ENCODE data around the gene CAPN1. TPM values are rescaled to one million over a fixed set of nuclear protein-coding genes. Genes with fewer than 3 reads are reported as not detected.

The CAPN1 gene
- polyA plus RNA-seq, 4 donors, result 107 to 218 (median 205) TPM

DNA sequence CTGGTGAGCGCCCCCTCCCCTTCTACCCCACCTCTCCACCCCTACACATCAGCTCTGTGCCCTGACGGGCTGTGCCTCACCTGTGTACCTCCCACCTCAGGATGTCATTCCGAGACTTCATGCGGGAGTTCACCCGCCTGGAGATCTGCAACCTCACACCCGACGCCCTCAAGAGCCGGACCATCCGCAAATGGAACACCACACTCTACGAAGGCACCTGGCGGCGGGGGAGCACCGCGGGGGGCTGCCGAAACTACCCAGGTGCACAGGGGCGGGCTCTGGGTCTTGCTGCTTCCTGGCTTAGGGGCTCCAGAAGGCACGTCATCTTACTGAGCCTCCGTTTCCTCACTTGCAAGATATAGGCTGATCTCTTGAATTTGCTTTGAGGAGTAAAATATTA lies 6.8 kb downstream of the CAPN1 start:
- Histone ChIP-seq H3K27me3 (ENCODE audit: control insufficient read depth in 3 of 3, insufficient read depth in 3 of 3, low read length in 3 of 3) (no peaks in the 10 kb centered on the region), H3K4me3 (ENCODE audit: low read depth in 1 of 3, low read length in 3 of 3) (no peak overlapping the region), H3K36me3 (ENCODE audit: control insufficient read depth in 3 of 3, insufficient read depth in 2 of 3, low read depth in 1 of 3, low read length in 3 of 3) (peaks cover 13 to 82% (median 19%) of the 10 kb centered on the region in 3 donors), H3K4me1 (ENCODE audit: control insufficient read depth in 3 of 3, insufficient read depth in 2 of 3, low read depth in 1 of 3, low read length in 2 of 3) (peaks cover 0 to 7% (median 0%) of the 10 kb centered on the region in 3 donors), H3K27ac (ENCODE audit: low read depth in 1 of 3, low read length in 2 of 3) (no peak overlapping the region), H3K9me3 (ENCODE audit: control insufficient read depth in 2 of 2, insufficient read depth in 1 of 2, low read depth in 1 of 2, low read length in 1 of 2) (no peaks in the 10 kb centered on the region)
- 95 to 97% (median 97%) methylated on average over 18 of the region's 18 CpGs for WGBS, 3 donors
- FAIRE-seq (no peak), DNase-seq (no peak)

DNA sequence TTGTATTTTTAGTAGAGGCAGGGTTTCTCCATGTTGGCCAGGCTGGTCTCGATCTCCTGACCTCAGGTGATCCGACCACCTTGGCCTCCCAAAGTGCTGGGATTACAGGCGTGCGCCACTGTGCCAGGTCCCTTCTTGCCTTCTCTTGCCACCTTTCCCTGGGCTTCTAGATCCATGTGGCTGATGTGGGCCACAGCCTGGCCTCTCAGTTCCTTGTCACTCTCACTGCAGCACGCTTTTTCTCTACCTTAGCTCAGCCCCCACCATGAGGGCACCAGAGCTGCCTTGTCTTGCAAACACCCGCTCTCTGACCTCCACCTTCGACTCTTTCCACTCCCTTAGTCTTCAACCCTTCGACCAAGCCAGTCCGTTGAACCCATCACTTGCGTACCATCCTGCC lies 7.5 kb downstream of the CAPN1 start:
- H3K9me3 ChIP-seq (ENCODE audit: control insufficient read depth in 2 of 2, insufficient read depth in 1 of 2, low read depth in 1 of 2, low read length in 1 of 2), result no peaks in the 10 kb centered on the region
- DNase-seq (no peak), FAIRE-seq (no peak)
- peaks cover 13 to 82% (median 19%) of the 10 kb centered on the region in 3 donors for H3K36me3 ChIP-seq (ENCODE audit: control insufficient read depth in 3 of 3, insufficient read depth in 2 of 3, low read depth in 1 of 3, low read length in 3 of 3)
- H3K27me3 ChIP-seq (ENCODE audit: control insufficient read depth in 3 of 3, insufficient read depth in 3 of 3, low read length in 3 of 3), result no peaks in the 10 kb centered on the region
- H3K4me3 ChIP-seq (ENCODE audit: low read depth in 1 of 3, low read length in 3 of 3), result no peak overlapping the region
- H3K4me1 ChIP-seq (ENCODE audit: control insufficient read depth in 3 of 3, insufficient read depth in 2 of 3, low read depth in 1 of 3, low read length in 2 of 3), result peaks cover 0 to under 1% (median 0%) of the 10 kb centered on the region in 3 donors
- 82 to 83% (median 83%) methylated on average over 10 of the region's 10 CpGs for WGBS, 3 donors
- no peak overlapping the region for H3K27ac ChIP-seq (ENCODE audit: low read depth in 1 of 3, low read length in 2 of 3)

GRCh38 chr11:65194564-65194963 lies 12.8 kb downstream of the CAPN1 start:
- FAIRE-seq (no peak), DNase-seq (no peak)
- H3K4me1 ChIP-seq (ENCODE audit: control insufficient read depth in 3 of 3, insufficient read depth in 2 of 3, low read depth in 1 of 3, low read length in 2 of 3), result no peaks in the 10 kb centered on the region
- H3K36me3 ChIP-seq (ENCODE audit: control insufficient read depth in 3 of 3, insufficient read depth in 2 of 3, low read depth in 1 of 3, low read length in 3 of 3), result peaks cover 10 to 52% (median 11%) of the 10 kb centered on the region in 3 donors
- no peaks in the 10 kb centered on the region for H3K27me3 ChIP-seq (ENCODE audit: control insufficient read depth in 3 of 3, insufficient read depth in 3 of 3, low read length in 3 of 3)
- WGBS, 3 donors, result 96 to 98% (median 97%) methylated on average over 2 of the region's 2 CpGs
- H3K9me3 ChIP-seq (ENCODE audit: control insufficient read depth in 2 of 2, insufficient read depth in 1 of 2, low read depth in 1 of 2, low read length in 1 of 2), result no peaks in the 10 kb centered on the region
- no peak overlapping the region for H3K27ac ChIP-seq (ENCODE audit: low read depth in 1 of 3, low read length in 2 of 3)
- no peak overlapping the region for H3K4me3 ChIP-seq (ENCODE audit: low read depth in 1 of 3, low read length in 3 of 3)

DNA sequence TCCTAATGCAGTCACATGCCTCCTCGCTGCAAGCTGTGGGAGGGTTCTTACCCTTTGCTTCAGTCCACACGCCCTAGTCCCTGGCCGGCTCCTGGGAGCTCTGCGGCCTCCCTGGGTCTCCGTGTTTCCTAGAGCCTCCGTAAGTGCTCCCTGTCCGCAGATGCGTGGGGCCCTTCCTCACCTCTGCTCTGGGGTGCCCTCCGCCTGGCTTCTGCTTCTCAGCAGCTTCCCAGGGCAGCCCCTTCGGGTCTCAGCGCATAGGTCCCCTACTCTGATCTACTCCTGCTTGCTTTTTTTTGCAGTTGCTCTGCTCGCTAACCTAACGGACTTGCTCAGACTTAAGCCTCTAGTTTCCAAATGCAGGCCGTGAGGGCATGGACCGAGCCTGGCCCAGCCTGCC lies 22.4 kb downstream of the CAPN1 start:
- Histone ChIP-seq H3K27ac (ENCODE audit: low read depth in 1 of 3, low read length in 2 of 3) (no peak overlapping the region), H3K4me3 (ENCODE audit: low read depth in 1 of 3, low read length in 3 of 3) (no peak overlapping the region), H3K9me3 (ENCODE audit: control insufficient read depth in 2 of 2, insufficient read depth in 1 of 2, low read depth in 1 of 2, low read length in 1 of 2) (no peaks in the 10 kb centered on the region), H3K36me3 (ENCODE audit: control insufficient read depth in 3 of 3, insufficient read depth in 2 of 3, low read depth in 1 of 3, low read length in 3 of 3) (peaks cover 10 to 85% (median 16%) of the 10 kb centered on the region in 3 donors), H3K27me3 (ENCODE audit: control insufficient read depth in 3 of 3, insufficient read depth in 3 of 3, low read length in 3 of 3) (no peaks in the 10 kb centered on the region), H3K4me1 (ENCODE audit: control insufficient read depth in 3 of 3, insufficient read depth in 2 of 3, low read depth in 1 of 3, low read length in 2 of 3) (peaks cover 0 to 5% (median 0%) of the 10 kb centered on the region in 3 donors)
- WGBS, 3 donors, result 94 to 98% (median 95%) methylated on average over 15 of the region's 15 CpGs
- DNase-seq (no peak), FAIRE-seq (no peak)

GRCh38 chr11:65204646-65205601 lies 23.2 kb downstream of the CAPN1 start:
- DNase-seq, result peak; percentile 28 to 63
- Histone ChIP-seq H3K4me1 (ENCODE audit: control insufficient read depth in 3 of 3, insufficient read depth in 2 of 3, low read depth in 1 of 3, low read length in 2 of 3) (peaks cover 0 to 12% (median 5%) of the 10 kb centered on the region in 3 donors), H3K4me3 (ENCODE audit: low read depth in 1 of 3, low read length in 3 of 3) (no peak overlapping the region), H3K9me3 (ENCODE audit: control insufficient read depth in 2 of 2, insufficient read depth in 1 of 2, low read depth in 1 of 2, low read length in 1 of 2) (no peaks in the 10 kb centered on the region), H3K27ac (ENCODE audit: low read depth in 1 of 3, low read length in 2 of 3) (no peak overlapping the region), H3K27me3 (ENCODE audit: control insufficient read depth in 3 of 3, insufficient read depth in 3 of 3, low read length in 3 of 3) (no peaks in the 10 kb centered on the region), H3K36me3 (ENCODE audit: control insufficient read depth in 3 of 3, insufficient read depth in 2 of 3, low read depth in 1 of 3, low read length in 3 of 3) (peaks cover 12 to 91% (median 18%) of the 10 kb centered on the region in 3 donors)
- no peak for FAIRE-seq
- 63 to 74% (median 71%) methylated on average over 37 to 38 of the region's 38 CpGs for WGBS, 3 donors

DNA sequence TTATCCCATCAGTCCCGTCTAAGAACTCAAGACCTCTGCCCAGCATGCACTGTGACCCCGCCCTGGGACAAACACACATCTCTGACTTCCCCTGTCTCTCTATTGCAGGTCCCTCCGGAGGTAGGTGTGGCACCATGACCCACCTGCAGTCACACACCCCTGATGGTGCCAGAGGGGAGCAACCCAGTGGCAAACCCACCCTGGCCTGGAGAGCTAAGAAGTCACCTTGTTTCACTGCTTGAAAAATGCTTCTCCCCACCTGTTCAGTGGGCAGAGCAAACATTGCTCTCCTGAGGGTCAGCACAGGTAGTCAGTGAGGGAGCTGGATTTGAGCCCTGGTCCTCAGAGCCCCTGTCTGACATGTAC lies 23.9 kb downstream of the CAPN1 start:
- H3K36me3 ChIP-seq (ENCODE audit: control insufficient read depth in 3 of 3, insufficient read depth in 2 of 3, low read depth in 1 of 3, low read length in 3 of 3), result peaks cover 18 to 91% (median 21%) of the 10 kb centered on the region in 3 donors
- WGBS, 3 donors, result 61 to 74% (median 72%) methylated on average over 3 of the region's 3 CpGs
- no peak for DNase-seq
- peaks cover 2 to 19% (median 5%) of the 10 kb centered on the region in 3 donors for H3K4me1 ChIP-seq (ENCODE audit: control insufficient read depth in 3 of 3, insufficient read depth in 2 of 3, low read depth in 1 of 3, low read length in 2 of 3)
- no peak overlapping the region for H3K4me3 ChIP-seq (ENCODE audit: low read depth in 1 of 3, low read length in 3 of 3)
- H3K27ac ChIP-seq (ENCODE audit: low read depth in 1 of 3, low read length in 2 of 3), result no peak overlapping the region
- no peak for FAIRE-seq
- H3K27me3 ChIP-seq (ENCODE audit: control insufficient read depth in 3 of 3, insufficient read depth in 3 of 3, low read length in 3 of 3), result no peaks in the 10 kb centered on the region
- no peaks in the 10 kb centered on the region for H3K9me3 ChIP-seq (ENCODE audit: control insufficient read depth in 2 of 2, insufficient read depth in 1 of 2, low read depth in 1 of 2, low read length in 1 of 2)

DNA sequence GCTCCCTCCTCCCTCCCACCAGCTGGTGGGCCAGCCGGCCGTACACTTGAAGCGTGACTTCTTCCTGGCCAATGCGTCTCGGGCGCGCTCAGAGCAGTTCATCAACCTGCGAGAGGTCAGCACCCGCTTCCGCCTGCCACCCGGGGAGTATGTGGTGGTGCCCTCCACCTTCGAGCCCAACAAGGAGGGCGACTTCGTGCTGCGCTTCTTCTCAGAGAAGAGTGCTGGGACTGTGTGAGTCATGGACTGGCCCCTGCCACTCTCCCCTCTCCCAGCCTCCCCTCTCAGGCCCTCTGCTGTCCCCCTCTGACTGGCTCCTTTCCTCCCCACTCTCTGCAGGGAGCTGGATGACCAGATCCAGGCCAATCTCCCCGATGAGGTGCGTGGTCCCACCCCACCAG lies 24.7 kb downstream of the CAPN1 start:
- Histone ChIP-seq H3K27me3 (ENCODE audit: control insufficient read depth in 3 of 3, insufficient read depth in 3 of 3, low read length in 3 of 3) (no peaks in the 10 kb centered on the region), H3K4me3 (ENCODE audit: low read depth in 1 of 3, low read length in 3 of 3) (no peak overlapping the region), H3K4me1 (ENCODE audit: control insufficient read depth in 3 of 3, insufficient read depth in 2 of 3, low read depth in 1 of 3, low read length in 2 of 3) (peaks cover 2 to 28% (median 5%) of the 10 kb centered on the region in 3 donors), H3K9me3 (ENCODE audit: control insufficient read depth in 2 of 2, insufficient read depth in 1 of 2, low read depth in 1 of 2, low read length in 1 of 2) (no peaks in the 10 kb centered on the region), H3K36me3 (ENCODE audit: control insufficient read depth in 3 of 3, insufficient read depth in 2 of 3, low read depth in 1 of 3, low read length in 3 of 3) (peaks cover 19 to 94% (median 25%) of the 10 kb centered on the region in 3 donors), H3K27ac (ENCODE audit: low read depth in 1 of 3, low read length in 2 of 3) (no peak overlapping the region)
- WGBS, 3 donors, result 90 to 95% (median 93%) methylated on average over 17 of the region's 17 CpGs
- FAIRE-seq, result no peak
- DNase-seq, result no peak

- H3K27me3 ChIP-seq (ENCODE audit: control insufficient read depth in 3 of 3, insufficient read depth in 3 of 3, low read length in 3 of 3), result no peaks in the 10 kb centered on the region
- peaks cover 2 to 32% (median 5%) of the 10 kb centered on the region in 3 donors for H3K4me1 ChIP-seq (ENCODE audit: control insufficient read depth in 3 of 3, insufficient read depth in 2 of 3, low read depth in 1 of 3, low read length in 2 of 3)
- WGBS, 3 donors, result 90 to 91% (median 90%) methylated on average over 4 to 7 of the region's 7 CpGs
- no peak overlapping the region for H3K27ac ChIP-seq (ENCODE audit: low read depth in 1 of 3, low read length in 2 of 3)
- FAIRE-seq (no peak), DNase-seq (no peak)
- peaks cover 22 to 95% (median 27%) of the 10 kb centered on the region in 3 donors for H3K36me3 ChIP-seq (ENCODE audit: control insufficient read depth in 3 of 3, insufficient read depth in 2 of 3, low read depth in 1 of 3, low read length in 3 of 3)
- no peak overlapping the region for H3K4me3 ChIP-seq (ENCODE audit: low read depth in 1 of 3, low read length in 3 of 3)
- no peaks in the 10 kb centered on the region for H3K9me3 ChIP-seq (ENCODE audit: control insufficient read depth in 2 of 2, insufficient read depth in 1 of 2, low read depth in 1 of 2, low read length in 1 of 2)
Observed at GRCh38 chr11:65206901-65207300, 25.2 kb downstream of the CAPN1 start.

Data from small intestine (tissue), 7 donors.